GM23248 (cell line): Measurements from ENCODE around the gene MTUS2. TPM values are rescaled to one million over a fixed set of nuclear protein-coding genes. Genes with fewer than 3 reads are reported as not detected.

Source experiments
- DNase-seq: peaks from one replicate; pipeline ENCODE4 v3.0.0-alpha.2; 2015
- H2AFZ ChIP-seq: fragments of 200-600 bp; sonication (generic); 2 replicates; pipeline ENCODE4 v1.6.1; 2016; ENCODE audit warnings: antibody characterized with exemption
- H3F3A ChIP-seq: fragments of 200-600 bp; sonication (generic); 2 replicates; pipeline ENCODE4 v1.6.1; 2016; ENCODE audit warnings: mild to moderate bottlenecking, antibody characterized with exemption, mixed run types; ENCODE audit not compliant: insufficient read depth
- H3K27ac ChIP-seq: fragments of 200-600 bp; sonication (generic); 2 replicates; pipeline ENCODE4 v1.5.1; 2016; ENCODE audit warnings: mild to moderate bottlenecking
- H3K27me3 ChIP-seq: fragments of 200-600 bp; sonication (generic); replicated peaks from 2 replicates; pipeline ENCODE4 v1.6.1; 2016; ENCODE audit warnings: mild to moderate bottlenecking; ENCODE audit not compliant: insufficient read depth
- H3K36me3 ChIP-seq: fragments of 200-600 bp; sonication (generic); 2 replicates; pipeline ENCODE4 v1.6.1; 2016; ENCODE audit warnings: low read depth, mild to moderate bottlenecking
- H3K4me1 ChIP-seq: fragments of 200-600 bp; sonication (generic); 2 replicates; pipeline ENCODE4 v1.6.1; 2016; ENCODE audit warnings: mild to moderate bottlenecking; ENCODE audit not compliant: insufficient read depth
- H3K4me2 ChIP-seq: fragments of 200-600 bp; sonication (generic); one replicate; pipeline ENCODE4 v1.6.1; 2016; ENCODE audit warnings: mild to moderate bottlenecking; ENCODE audit not compliant: unreplicated experiment
- H3K4me3 ChIP-seq: fragments of 200-600 bp; sonication (generic); 2 replicates; pipeline ENCODE4 v1.5.1; 2016; ENCODE audit warnings: mild to moderate bottlenecking
- H3K79me2 ChIP-seq: fragments of 200-600 bp; sonication (generic); 2 replicates; pipeline ENCODE4 v1.6.1; 2016; ENCODE audit warnings: mild to moderate bottlenecking; ENCODE audit not compliant: insufficient read depth
- H3K9ac ChIP-seq: fragments of 200-600 bp; sonication (generic); 2 replicates; pipeline ENCODE4 v1.6.1; 2016; ENCODE audit warnings: mild to moderate bottlenecking
- H3K9me2 ChIP-seq: fragments of 200-600 bp; sonication (generic); 2 replicates; pipeline ENCODE4 v1.6.1; 2016; ENCODE audit warnings: mixed run types, mild to moderate bottlenecking, moderate library complexity; ENCODE audit not compliant: insufficient read depth
- H3K9me3 ChIP-seq: fragments of 200-600 bp; sonication (generic); one replicate; pipeline ENCODE4 v1.6.1; 2017; ENCODE audit warnings: low read depth
- H4K20me1 ChIP-seq: fragments of 200-600 bp; sonication (generic); 2 replicates; pipeline ENCODE4 v1.6.0; 2016; ENCODE audit not compliant: insufficient read depth
- EZH2 ChIP-seq: fragments of 200-600 bp; sonication (generic); IDR thresholded peaks from 2 replicates; pipeline ENCODE4 v1.6.1; 2018; ENCODE audit warnings: antibody characterized with exemption, mild to moderate bottlenecking; ENCODE audit not compliant: insufficient read depth, poor library complexity, severe bottlenecking
- EZH2phosphoT487 ChIP-seq: fragments of 200-600 bp; sonication (generic); IDR thresholded peaks from 2 replicates; pipeline ENCODE4 v1.6.1; 2018; ENCODE audit warnings: antibody characterized with exemption, moderate library complexity, mild to moderate bottlenecking, low read depth; ENCODE audit not compliant: insufficient read depth
- WGBS, 2 experiments: methylation state at CpG; one replicate each; pipeline ENCODE4 v1.1.6; 2015 to 2017; ENCODE audit warnings: low lambda C conversion rate in 2 of 2, low coverage in 1 of 2; ENCODE audit errors: missing lambda C conversion rate in 2 of 2; 5-methylcytosine and 5-hydroxymethylcytosine counted together
- in situ Hi-C: fragments of 300-500 bp; cut with MboI; formaldehyde crosslinking; loops from 2 replicates; pipeline ENCODE4 v1.15.0; 2020
- polyA plus RNA-seq: library from polyadenylated mRNA; unstranded; fragments of >200 nt; fragmentation: Nextera tagmentation; extraction: Ambion mirVana; gene quantifications from 2 replicates; pipeline ENCODE4 v1.2.1, GENCODE V29; 2016
- total RNA-seq: library from RNA; depleted of rRNA; stranded (reverse); fragments of >200 nt; shearing (Covaris generic); gene quantifications from 2 replicates; pipeline ENCODE4 v1.2.3, GENCODE V29; 2014

The MTUS2 gene
- total and polyA plus RNA-seq, 2 experiments from 2014 or later = 0.43 to 0.74 TPM

DNA sequence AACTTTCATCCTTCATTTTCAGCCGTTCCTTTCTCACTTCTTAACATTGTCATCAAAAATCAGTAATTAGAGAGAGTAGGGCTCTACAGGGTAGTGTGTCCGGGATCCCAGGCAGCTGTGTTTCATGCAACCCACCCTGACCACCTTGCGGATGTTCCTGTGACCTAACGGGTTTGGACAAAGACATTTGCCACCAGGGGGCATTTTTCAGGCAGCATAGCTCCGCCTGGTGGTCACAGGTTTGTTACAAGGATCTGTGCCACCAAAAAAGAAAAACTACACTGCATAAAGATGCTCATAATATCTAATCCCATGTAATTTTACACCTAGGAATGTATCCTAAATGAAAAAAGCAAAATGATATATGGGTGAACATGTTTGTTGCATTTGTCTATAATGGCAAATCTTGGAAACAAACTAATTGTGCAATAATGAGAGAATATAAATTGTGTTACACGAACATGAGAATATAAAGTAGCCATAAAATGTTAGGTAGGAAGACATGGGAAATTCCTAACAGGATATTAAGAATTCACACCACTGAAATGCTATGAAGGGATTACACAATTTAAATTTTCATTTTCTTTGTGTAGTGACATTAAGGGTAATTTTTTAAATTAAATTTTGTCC lies 652.3 kb downstream of the MTUS2 start:
- DNase-seq = peak; percentile 79
- WGBS, 2 experiments = 49 to 57% methylated on average over 6 of the region's 6 CpGs
- Histone ChIP-seq H3K79me2 (no peaks in the 10 kb centered on the region), H2AFZ (no peak overlapping the region), H4K20me1 (no peaks in the 10 kb centered on the region), H3K4me1 (peaks cover 9% of the 10 kb centered on the region; the same call in 1 of the 2 replicates), H3K36me3 (no peaks in the 10 kb centered on the region), H3F3A (no peaks in the 10 kb centered on the region), H3K27me3 (no peaks in the 10 kb centered on the region), H3K4me3 (no peak overlapping the region), H3K9ac (no peak overlapping the region), H3K4me2 (no peak overlapping the region), H3K9me2 (no peaks in the 10 kb centered on the region), H3K27ac (no peak overlapping the region), H3K9me3 (no peaks in the 10 kb centered on the region)
- in situ Hi-C loops = no loop called here
- TF ChIP-seq EZH2 (no peak), EZH2phosphoT487 (no peak)

DNA sequence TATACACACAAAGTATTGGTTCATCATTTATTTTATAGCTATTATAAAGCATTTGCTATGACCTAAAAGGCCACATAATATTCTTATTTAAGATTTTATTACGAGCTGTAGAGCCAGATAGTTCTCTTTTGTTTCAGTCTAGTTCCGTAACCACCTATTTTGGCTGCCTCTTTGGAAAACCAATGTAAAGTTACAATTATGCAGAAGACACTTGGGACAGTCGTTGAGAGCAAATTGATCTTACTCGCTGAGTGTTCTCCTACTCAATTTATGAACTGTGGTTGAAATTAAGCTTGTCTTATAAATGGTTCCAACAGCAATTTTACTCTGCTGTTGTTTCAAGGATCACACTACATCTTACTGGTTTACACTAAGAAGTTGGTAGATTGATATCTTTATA lies 653.0 kb downstream of the MTUS2 start:
- Histone ChIP-seq H3K4me2 (no peak overlapping the region), H3K27ac (no peak overlapping the region), H3K79me2 (no peaks in the 10 kb centered on the region), H3K9me2 (no peaks in the 10 kb centered on the region), H3K27me3 (no peaks in the 10 kb centered on the region), H3K9me3 (no peaks in the 10 kb centered on the region), H3K36me3 (no peaks in the 10 kb centered on the region), H3F3A (no peaks in the 10 kb centered on the region), H3K4me3 (no peak overlapping the region), H4K20me1 (no peaks in the 10 kb centered on the region), H3K4me1 (peaks cover 9% of the 10 kb centered on the region; the same call in 1 of the 2 replicates), H3K9ac (no peak overlapping the region), H2AFZ (no peak overlapping the region)
- in situ Hi-C loops = no loop called here
- 60 to 66% methylated on average over 4 of the region's 4 CpGs for WGBS, 2 experiments
- no peak for DNase-seq
- TF ChIP-seq EZH2phosphoT487 (no peak), EZH2 (no peak)

DNA sequence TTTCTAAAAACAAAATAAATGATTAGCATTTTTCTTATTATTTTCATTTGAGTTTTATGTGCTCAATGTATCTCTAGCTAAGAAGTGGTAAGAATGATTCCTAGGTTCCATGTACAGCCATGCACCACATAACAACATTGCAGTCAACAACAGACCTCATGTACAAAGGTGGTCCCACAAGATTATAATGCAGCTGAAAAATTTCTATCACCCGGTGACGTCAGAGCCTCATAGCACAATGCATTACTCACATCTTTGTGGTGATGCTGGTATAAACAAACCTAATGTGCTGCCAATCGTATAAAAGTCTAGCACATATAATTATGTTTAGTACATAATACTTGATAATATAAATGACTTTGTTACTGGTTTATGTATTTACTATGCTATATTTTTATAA lies 654.9 kb downstream of the MTUS2 start:
- DNase-seq = peak; percentile 87
- Histone ChIP-seq H3K4me3 (no peak overlapping the region), H3F3A (no peaks in the 10 kb centered on the region), H3K9me2 (no peaks in the 10 kb centered on the region), H3K79me2 (no peaks in the 10 kb centered on the region), H4K20me1 (no peaks in the 10 kb centered on the region), H3K27ac (no peak overlapping the region), H3K27me3 (no peaks in the 10 kb centered on the region), H3K4me1 (peaks cover 9% of the 10 kb centered on the region; the same call in 1 of the 2 replicates), H2AFZ (no peak overlapping the region), H3K9me3 (no peaks in the 10 kb centered on the region), H3K36me3 (no peaks in the 10 kb centered on the region), H3K9ac (no peak overlapping the region), H3K4me2 (no peak overlapping the region)
- in situ Hi-C loops = no loop called here
- no peak for TF ChIP-seq EZH2
- no peak for TF ChIP-seq EZH2phosphoT487
- 20 to 29% methylated on average over 3 of the region's 3 CpGs for WGBS, 2 experiments

DNA sequence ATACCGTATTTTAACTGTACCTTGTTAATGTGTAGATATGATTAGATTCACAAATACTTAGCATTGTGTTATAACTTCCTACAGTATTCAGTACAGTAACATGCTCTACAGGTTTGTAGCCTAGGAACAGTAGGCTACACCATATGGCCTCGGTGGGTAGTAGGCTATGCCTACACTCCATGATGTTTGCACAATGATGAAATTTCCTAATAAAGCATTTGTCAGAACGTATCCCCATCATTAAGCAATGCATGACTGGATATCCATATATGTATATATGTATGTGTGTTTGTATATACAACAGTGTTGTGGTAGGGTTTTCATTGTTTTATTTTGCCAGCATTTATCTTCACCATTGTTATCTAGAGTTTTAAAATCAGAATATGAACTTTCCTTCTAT lies 655.9 kb downstream of the MTUS2 start:
- H3K9me3 ChIP-seq = no peaks in the 10 kb centered on the region
- DNase-seq = no peak
- whole genome bisulfite sequencing, 2 experiments = 74 to 82% methylated on average over 3 of the region's 3 CpGs

More for the DNA sequence above, 655.9 kb downstream of the MTUS2 start:
- Histone ChIP-seq H3K9me2 (no peaks in the 10 kb centered on the region), H3K27me3 (no peaks in the 10 kb centered on the region), H4K20me1 (no peaks in the 10 kb centered on the region), H3K4me3 (no peak overlapping the region), H3K36me3 (no peaks in the 10 kb centered on the region), H3K4me2 (no peak overlapping the region), H3K27ac (no peak overlapping the region), H3K79me2 (no peaks in the 10 kb centered on the region), H3K9ac (no peak overlapping the region), H3F3A (no peaks in the 10 kb centered on the region), H2AFZ (no peak overlapping the region), H3K4me1 (peaks cover 9% of the 10 kb centered on the region; the same call in 1 of the 2 replicates)
- in situ Hi-C loops = no loop called here
- TF ChIP-seq EZH2 (no peak), EZH2phosphoT487 (no peak)
